ENCODE results near the gene NEO1.
"Not testable (repeated sequence)": the region's sequence is repeated elsewhere in the genome, so short reads cannot be mapped to it uniquely, and the experiment has no call there.

NEO1 gene

GRCh38 chr15:73153447-73153846 is 101.2 kb downstream of the NEO1 start:
- H3K4me3 ChIP-seq (ENCODE audit: low read depth in 1 of 5, low read length in 5 of 5): no peak overlapping the region
- H3K27ac ChIP-seq (ENCODE audit: low read depth, low read length): no peak overlapping the region

DNA sequence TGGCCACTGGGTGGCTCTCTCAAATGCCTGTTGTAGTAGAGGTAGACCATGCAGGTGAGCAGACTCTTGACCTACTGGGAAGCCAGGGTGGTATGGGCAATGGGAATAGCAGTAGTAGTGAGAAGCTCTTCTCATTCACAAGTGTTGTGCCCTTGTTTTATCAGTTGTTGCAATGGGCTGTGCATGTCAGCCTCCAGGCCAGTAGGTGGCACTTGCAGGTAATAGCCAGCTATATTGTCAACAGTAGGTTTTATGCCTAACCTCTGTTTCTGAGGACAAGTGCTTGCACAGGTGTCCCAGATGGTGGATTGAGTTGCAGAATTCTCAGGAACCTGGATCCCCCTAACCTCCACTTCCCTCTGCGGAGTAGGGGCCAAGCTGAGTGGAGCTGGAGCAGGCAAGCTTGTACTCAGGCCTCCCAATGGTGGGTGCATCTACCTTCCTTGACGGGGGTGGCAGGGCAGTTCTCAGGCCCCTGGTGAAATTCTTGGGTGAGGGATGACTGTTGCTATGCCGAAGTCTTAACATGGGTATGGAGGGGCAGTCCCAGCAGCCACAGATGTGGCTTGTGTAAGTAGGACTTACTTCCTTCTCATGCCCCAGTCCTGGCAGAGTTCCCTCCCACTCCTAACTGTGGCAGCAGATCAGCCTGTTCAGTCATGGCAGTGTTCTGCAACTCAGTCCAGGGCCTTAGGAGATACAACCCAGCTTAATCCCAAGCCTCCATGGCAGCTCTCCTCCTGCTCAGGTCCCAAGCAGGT is 104.3 kb downstream of the NEO1 start:
- Histone ChIP-seq H3K9ac (ENCODE audit: low read length in 5 of 5) (no peak overlapping the region), H3K36me3 (ENCODE audit: control insufficient read depth in 5 of 5, insufficient read depth in 5 of 5, low read length in 5 of 5) (no peaks in the 10 kb centered on the region), H3K4me3 (ENCODE audit: low read depth in 1 of 5, low read length in 5 of 5) (no peak overlapping the region), H3K4me1 (ENCODE audit: control insufficient read depth in 5 of 5, insufficient read depth in 5 of 5, low read length in 5 of 5) (no peaks in the 10 kb centered on the region), H3K27me3 (ENCODE audit: control insufficient read depth in 5 of 5, insufficient read depth in 4 of 5, low read length in 5 of 5) (no peaks in the 10 kb centered on the region), H3K27ac (ENCODE audit: low read depth, low read length) (no peak overlapping the region), H3K9me3 (ENCODE audit: control insufficient read depth in 5 of 5, low read length in 5 of 5) (peaks cover 0 to 17% (median 13%) of the 10 kb centered on the region in 5 donors)

More at GRCh38 chr15:73153447-73153846, 101.2 kb downstream of the NEO1 start:
- no peaks in the 10 kb centered on the region for H3K4me1 ChIP-seq (ENCODE audit: control insufficient read depth in 5 of 5, insufficient read depth in 5 of 5, low read length in 5 of 5)
- H3K36me3 ChIP-seq (ENCODE audit: control insufficient read depth in 5 of 5, insufficient read depth in 5 of 5, low read length in 5 of 5): no peaks in the 10 kb centered on the region
- no peaks in the 10 kb centered on the region for H3K27me3 ChIP-seq (ENCODE audit: control insufficient read depth in 5 of 5, insufficient read depth in 4 of 5, low read length in 5 of 5)
- H3K9ac ChIP-seq (ENCODE audit: low read length in 5 of 5): no peak overlapping the region
- peaks cover 0 to 17% (median 13%) of the 10 kb centered on the region in 5 donors for H3K9me3 ChIP-seq (ENCODE audit: control insufficient read depth in 5 of 5, low read length in 5 of 5)

DNA sequence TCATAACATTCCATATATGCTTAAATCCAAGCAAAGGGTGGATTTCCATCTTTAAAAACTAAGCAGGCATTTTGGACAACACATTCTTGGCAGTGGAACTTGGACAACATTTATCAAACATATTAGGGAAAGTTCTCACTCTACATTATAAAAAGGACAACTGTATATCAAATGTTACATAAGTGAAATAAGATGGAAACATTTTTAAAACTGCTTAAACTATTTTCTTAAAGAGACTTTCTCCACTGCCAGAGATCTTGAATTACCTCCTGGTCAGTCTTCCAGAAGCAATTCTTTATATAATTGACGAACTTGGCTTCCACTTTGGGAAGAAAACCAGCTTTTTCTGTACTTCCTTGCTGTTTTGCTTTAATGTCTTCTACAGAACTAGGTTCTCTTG is 109.3 kb downstream of the NEO1 start:
- Histone ChIP-seq H3K27ac (ENCODE audit: low read depth, low read length) (no peak overlapping the region), H3K4me3 (ENCODE audit: low read depth in 1 of 5, low read length in 5 of 5) (no peak overlapping the region), H3K27me3 (ENCODE audit: control insufficient read depth in 5 of 5, insufficient read depth in 4 of 5, low read length in 5 of 5) (no peaks in the 10 kb centered on the region), H3K36me3 (ENCODE audit: control insufficient read depth in 5 of 5, insufficient read depth in 5 of 5, low read length in 5 of 5) (no peaks in the 10 kb centered on the region), H3K4me1 (ENCODE audit: control insufficient read depth in 5 of 5, insufficient read depth in 5 of 5, low read length in 5 of 5) (no peaks in the 10 kb centered on the region), H3K9ac (ENCODE audit: low read length in 5 of 5) (no peak overlapping the region), H3K9me3 (ENCODE audit: control insufficient read depth in 5 of 5, low read length in 5 of 5) (peaks cover 0 to 13% (median 6%) of the 10 kb centered on the region in 5 donors)

DNA sequence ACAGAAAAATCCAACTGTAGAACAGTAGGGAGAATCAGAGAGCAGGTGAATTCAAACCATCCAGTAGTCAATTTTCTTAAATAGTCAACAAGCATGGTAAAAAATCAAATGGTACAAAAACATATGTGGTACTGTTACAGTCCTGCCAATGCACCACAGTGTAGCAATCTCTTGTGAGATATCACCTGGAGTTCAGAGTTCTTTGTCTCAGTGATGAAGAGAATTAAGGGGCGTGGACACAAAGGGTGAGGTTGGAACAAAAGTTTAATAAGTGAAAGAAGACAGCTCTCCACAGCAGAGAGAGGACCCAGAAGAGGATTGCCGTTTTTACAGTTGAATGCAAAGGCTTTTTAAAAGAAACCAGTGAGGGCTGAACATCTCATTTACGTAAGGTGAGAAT is 113.2 kb downstream of the NEO1 start:
- Histone ChIP-seq H3K4me1 (ENCODE audit: control insufficient read depth in 5 of 5, insufficient read depth in 5 of 5, low read length in 5 of 5) (no peaks in the 10 kb centered on the region), H3K27ac (ENCODE audit: low read depth, low read length) (no peak overlapping the region), H3K9ac (ENCODE audit: low read length in 5 of 5) (no peak overlapping the region), H3K36me3 (ENCODE audit: control insufficient read depth in 5 of 5, insufficient read depth in 5 of 5, low read length in 5 of 5) (peaks cover 0 to 2% (median 0%) of the 10 kb centered on the region in 5 donors), H3K27me3 (ENCODE audit: control insufficient read depth in 5 of 5, insufficient read depth in 4 of 5, low read length in 5 of 5) (no peaks in the 10 kb centered on the region), H3K9me3 (ENCODE audit: control insufficient read depth in 5 of 5, low read length in 5 of 5) (peaks cover 0 to 12% (median 0%) of the 10 kb centered on the region in 5 donors), H3K4me3 (ENCODE audit: low read depth in 1 of 5, low read length in 5 of 5) (no peak overlapping the region)

- H3K36me3 ChIP-seq (ENCODE audit: control insufficient read depth in 5 of 5, insufficient read depth in 5 of 5, low read length in 5 of 5): peaks cover 0 to 2% (median 0%) of the 10 kb centered on the region in 5 donors
- H3K9ac ChIP-seq (ENCODE audit: low read length in 5 of 5): no peak overlapping the region
- no peak overlapping the region for H3K27ac ChIP-seq (ENCODE audit: low read depth, low read length)
- H3K4me1 ChIP-seq (ENCODE audit: control insufficient read depth in 5 of 5, insufficient read depth in 5 of 5, low read length in 5 of 5): no peaks in the 10 kb centered on the region
- H3K27me3 ChIP-seq (ENCODE audit: control insufficient read depth in 5 of 5, insufficient read depth in 4 of 5, low read length in 5 of 5): no peaks in the 10 kb centered on the region
- peaks cover 0 to 12% (median 0%) of the 10 kb centered on the region in 5 donors for H3K9me3 ChIP-seq (ENCODE audit: control insufficient read depth in 5 of 5, low read length in 5 of 5)
- H3K4me3 ChIP-seq (ENCODE audit: low read depth in 1 of 5, low read length in 5 of 5): no peak overlapping the region
These were observed 113.6 kb downstream of the NEO1 start for GRCh38 chr15:73165844-73166243.

DNA sequence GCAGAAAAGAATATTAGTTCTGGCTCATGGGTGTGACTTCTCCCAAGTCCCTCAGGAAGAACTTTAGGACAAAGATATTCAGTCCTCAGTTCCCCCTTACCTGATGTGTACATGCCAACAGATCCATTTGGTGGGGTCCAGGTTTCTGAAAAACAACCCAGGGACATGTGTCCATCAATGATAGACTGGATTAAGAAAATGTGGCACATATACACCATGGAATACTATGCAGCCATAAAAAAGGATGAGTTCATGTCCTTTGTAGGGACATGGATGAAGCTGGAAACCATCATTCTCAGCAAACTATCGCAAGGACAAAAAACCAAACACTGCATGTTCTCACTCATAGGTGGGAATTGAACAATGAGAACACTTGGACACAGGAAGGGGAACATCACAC is 114.4 kb downstream of the NEO1 start:
- H3K9me3 ChIP-seq (ENCODE audit: control insufficient read depth in 5 of 5, low read length in 5 of 5): peaks cover 0 to 12% (median 0%) of the 10 kb centered on the region in 5 donors
- not testable (repeated sequence) for H3K36me3 ChIP-seq (ENCODE audit: control insufficient read depth in 5 of 5, insufficient read depth in 5 of 5, low read length in 5 of 5); H3K9ac ChIP-seq (ENCODE audit: low read length in 5 of 5); H3K27ac ChIP-seq (ENCODE audit: low read depth, low read length); H3K4me3 ChIP-seq (ENCODE audit: low read depth in 1 of 5, low read length in 5 of 5); H3K27me3 ChIP-seq (ENCODE audit: control insufficient read depth in 5 of 5, insufficient read depth in 4 of 5, low read length in 5 of 5); H3K4me1 ChIP-seq (ENCODE audit: control insufficient read depth in 5 of 5, insufficient read depth in 5 of 5, low read length in 5 of 5)

GRCh38 chr15:73168487-73168886 is 116.2 kb downstream of the NEO1 start:
- H3K9me3 ChIP-seq (ENCODE audit: control insufficient read depth in 5 of 5, low read length in 5 of 5): peaks cover 0 to 12% (median 0%) of the 10 kb centered on the region in 5 donors

GRCh38 chr15:73171711-73172110 is 119.4 kb downstream of the NEO1 start:
- Histone ChIP-seq H3K9me3 (ENCODE audit: control insufficient read depth in 5 of 5, low read length in 5 of 5) (no peaks in the 10 kb centered on the region), H3K9ac (ENCODE audit: low read length in 5 of 5) (no peak overlapping the region), H3K4me1 (ENCODE audit: control insufficient read depth in 5 of 5, insufficient read depth in 5 of 5, low read length in 5 of 5) (no peaks in the 10 kb centered on the region), H3K27ac (ENCODE audit: low read depth, low read length) (no peak overlapping the region), H3K36me3 (ENCODE audit: control insufficient read depth in 5 of 5, insufficient read depth in 5 of 5, low read length in 5 of 5) (peaks cover 0 to 2% (median 0%) of the 10 kb centered on the region in 5 donors), H3K4me3 (ENCODE audit: low read depth in 1 of 5, low read length in 5 of 5) (no peak overlapping the region), H3K27me3 (ENCODE audit: control insufficient read depth in 5 of 5, insufficient read depth in 4 of 5, low read length in 5 of 5) (no peaks in the 10 kb centered on the region)

More at GRCh38 chr15:73168487-73168886, 116.2 kb downstream of the NEO1 start:
- H3K9ac ChIP-seq (ENCODE audit: low read length in 5 of 5): no peak overlapping the region
- H3K27me3 ChIP-seq (ENCODE audit: control insufficient read depth in 5 of 5, insufficient read depth in 4 of 5, low read length in 5 of 5): no peaks in the 10 kb centered on the region
- peaks cover 0 to 2% (median 0%) of the 10 kb centered on the region in 5 donors for H3K36me3 ChIP-seq (ENCODE audit: control insufficient read depth in 5 of 5, insufficient read depth in 5 of 5, low read length in 5 of 5)
- no peak overlapping the region for H3K27ac ChIP-seq (ENCODE audit: low read depth, low read length)
- H3K4me3 ChIP-seq (ENCODE audit: low read depth in 1 of 5, low read length in 5 of 5): no peak overlapping the region
- H3K4me1 ChIP-seq (ENCODE audit: control insufficient read depth in 5 of 5, insufficient read depth in 5 of 5, low read length in 5 of 5): no peaks in the 10 kb centered on the region

- no peaks in the 10 kb centered on the region for H3K36me3 ChIP-seq (ENCODE audit: control insufficient read depth in 5 of 5, insufficient read depth in 5 of 5, low read length in 5 of 5)
- H3K9me3 ChIP-seq (ENCODE audit: control insufficient read depth in 5 of 5, low read length in 5 of 5): no peaks in the 10 kb centered on the region
- H3K27me3 ChIP-seq (ENCODE audit: control insufficient read depth in 5 of 5, insufficient read depth in 4 of 5, low read length in 5 of 5): no peaks in the 10 kb centered on the region
- no peaks in the 10 kb centered on the region for H3K4me1 ChIP-seq (ENCODE audit: control insufficient read depth in 5 of 5, insufficient read depth in 5 of 5, low read length in 5 of 5)
- H3K27ac ChIP-seq (ENCODE audit: low read depth, low read length): no peak overlapping the region
- no peak overlapping the region for H3K9ac ChIP-seq (ENCODE audit: low read length in 5 of 5)
- no peak overlapping the region for H3K4me3 ChIP-seq (ENCODE audit: low read depth in 1 of 5, low read length in 5 of 5)
These were observed 120.2 kb downstream of the NEO1 start for GRCh38 chr15:73172508-73172907.

DNA sequence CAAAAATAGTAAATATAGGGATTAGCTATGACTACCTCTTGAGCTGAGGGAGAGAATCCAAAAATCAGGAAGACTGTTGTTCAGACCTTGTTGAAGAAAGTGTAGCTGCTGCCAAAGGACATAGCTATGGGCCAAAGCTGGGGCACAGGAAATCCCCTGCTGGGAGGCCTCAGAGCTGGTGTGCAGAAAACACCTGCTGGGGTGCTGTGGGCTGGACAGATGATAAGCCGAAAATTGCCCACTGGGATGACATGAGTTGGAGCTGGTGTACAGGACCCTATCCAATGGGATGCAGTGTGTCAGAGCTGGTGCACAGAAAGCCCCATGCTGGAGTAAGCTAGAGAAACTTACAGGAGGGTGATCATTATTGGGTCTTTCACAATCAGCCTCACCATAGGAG is 121.9 kb downstream of the NEO1 start:
- no peaks in the 10 kb centered on the region for H3K9me3 ChIP-seq (ENCODE audit: control insufficient read depth in 5 of 5, low read length in 5 of 5)

More for the DNA sequence above, 121.9 kb downstream of the NEO1 start:
- H3K27ac ChIP-seq (ENCODE audit: low read depth, low read length): no peak overlapping the region
- peaks cover 0 to 4% (median 0%) of the 10 kb centered on the region in 5 donors for H3K36me3 ChIP-seq (ENCODE audit: control insufficient read depth in 5 of 5, insufficient read depth in 5 of 5, low read length in 5 of 5)
- no peak overlapping the region for H3K9ac ChIP-seq (ENCODE audit: low read length in 5 of 5)
- no peaks in the 10 kb centered on the region for H3K27me3 ChIP-seq (ENCODE audit: control insufficient read depth in 5 of 5, insufficient read depth in 4 of 5, low read length in 5 of 5)
- H3K4me1 ChIP-seq (ENCODE audit: control insufficient read depth in 5 of 5, insufficient read depth in 5 of 5, low read length in 5 of 5): no peaks in the 10 kb centered on the region
- H3K4me3 ChIP-seq (ENCODE audit: low read depth in 1 of 5, low read length in 5 of 5): no peak overlapping the region
